Peyer's patch (tissue), 4 donors: Measurements from ENCODE around the gene OASL. TPM values are rescaled to one million over a fixed set of nuclear protein-coding genes. Genes with fewer than 3 reads are reported as not detected.

ENCODE experiments used
- DNase-seq, 3 donors: peaks; one replicate each; pipeline ENCODE4 v3.0.0-alpha.2; 2017 to 2019
- H3K27ac ChIP-seq, 4 donors: fragments of 200-600 bp; sonication (generic); one replicate each; pipeline ENCODE4 v1.5.1; 2016 to 2019
- H3K27me3 ChIP-seq, 2 donors: fragments of 200-600 bp; sonication (generic); one replicate each; pipeline ENCODE4 v1.5.1; 2019
- H3K36me3 ChIP-seq, 3 donors: fragments of 200-600 bp; sonication (generic); one replicate each; pipeline ENCODE4 v1.5.1; 2016 to 2019
- H3K4me1 ChIP-seq, 4 donors: fragments of 200-600 bp; sonication (generic); one replicate each; pipeline ENCODE4 v1.5.1; 2016 to 2019
- H3K4me3 ChIP-seq, 4 donors: fragments of 200-600 bp; sonication (generic); 1 replicate in 3 of 4; 2 replicates in 1 of 4; pipeline ENCODE4 v1.5.1; 2016 to 2019; ENCODE audit warnings: mild to moderate bottlenecking in 1 of 4
- H3K9me3 ChIP-seq, 4 donors: fragments of 200-600 bp; sonication (generic); one replicate each; pipeline ENCODE4 v1.5.1; 2016 to 2019; ENCODE audit warnings: mild to moderate bottlenecking in 1 of 4
- POLR2A ChIP-seq, 2 donors: fragments of 450-650 bp; IDR thresholded peaks; one replicate each; pipeline ENCODE4 v1.5.1; 2017; ENCODE audit warnings: antibody characterized with exemption in 2 of 2, mild to moderate bottlenecking in 2 of 2, moderate library complexity in 2 of 2
- total RNA-seq, 4 donors: library from RNA; depleted of rRNA; stranded (reverse); fragments of >200 nt; gene quantifications; one replicate each; pipeline ENCODE4 v1.1.0, GENCODE V29; 2016
- TF ChIP-seq, protein P1 (sequence below), 6 experiments: fragments of 450-650 bp in 4 of 6; fragments of 200-600 bp in 2 of 6; sonication (generic) in 1 of 6; IDR thresholded peaks; one replicate each; pipeline ENCODE4 v1.5.1; 2017 to 2019; ENCODE audit warnings: antibody characterized with exemption in 6 of 6, mild to moderate bottlenecking in 3 of 6, moderate library complexity in 1 of 6

The OASL gene
- total RNA-seq, 4 donors from 2014 or later, result 0.66 to 1.2 (median 0.94) TPM; not detected in 1

DNA sequence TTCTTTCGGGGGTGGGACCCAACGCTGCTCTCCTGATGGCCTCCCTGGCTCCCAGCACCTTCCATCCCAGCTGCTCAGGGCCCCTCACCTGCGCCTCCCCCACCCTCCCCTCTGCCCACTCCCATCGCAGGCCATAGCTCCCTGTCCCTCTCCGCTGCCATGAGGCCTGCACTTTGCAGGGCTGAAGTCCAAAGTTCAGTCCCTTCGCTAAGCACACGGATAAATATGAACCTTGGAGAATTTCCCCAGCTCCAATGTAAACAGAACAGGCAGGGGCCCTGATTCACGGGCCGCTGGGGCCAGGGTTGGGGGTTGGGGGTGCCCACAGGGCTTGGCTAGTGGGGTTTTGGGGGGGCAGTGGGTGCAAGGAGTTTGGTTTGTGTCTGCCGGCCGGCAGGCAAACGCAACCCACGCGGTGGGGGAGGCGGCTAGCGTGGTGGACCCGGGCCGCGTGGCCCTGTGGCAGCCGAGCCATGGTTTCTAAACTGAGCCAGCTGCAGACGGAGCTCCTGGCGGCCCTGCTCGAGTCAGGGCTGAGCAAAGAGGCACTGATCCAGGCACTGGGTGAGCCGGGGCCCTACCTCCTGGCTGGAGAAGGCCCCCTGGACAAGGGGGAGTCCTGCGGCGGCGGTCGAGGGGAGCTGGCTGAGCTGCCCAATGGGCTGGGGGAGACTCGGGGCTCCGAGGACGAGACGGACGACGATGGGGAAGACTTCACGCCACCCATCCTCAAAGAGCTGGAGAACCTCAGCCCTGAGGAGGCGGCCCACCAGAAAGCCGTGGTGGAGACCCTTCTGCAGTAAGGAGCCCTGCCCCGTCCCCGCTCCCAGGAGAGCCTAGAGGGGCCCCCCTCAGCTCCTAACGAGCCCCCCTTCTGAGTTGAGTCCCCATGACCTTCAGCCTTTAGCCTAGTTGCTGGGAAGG, 60.5 kb downstream of the OASL start, which contains the start of gene HNF1A:
HNF1A (plus strand) TSS at position 248 of the 924 bp plus-strand sequence; CDS start at position 474, 226 bp downstream.
- DNase-seq, result peak in 2 of 3 donors; percentile 79 to 80
- Histone ChIP-seq H3K27ac (peak within 1 kb of the TSS in 3 of 4 donors; percentile 72 to 95 (median 86)), H3K36me3 (peaks cover 0 to 7% (median 0%) of the 10 kb centered on the region in 3 donors), H3K4me3 (peak within 1 kb of the TSS in 3 of 4 donors; percentile 29 to 72 (median 57)), H3K27me3 (no peaks in the 10 kb centered on the region), H3K9me3 (no peaks in the 10 kb centered on the region), H3K4me1 (peaks cover 0 to 26% (median 0%) of the 10 kb centered on the region in 4 donors)
- TF ChIP-seq POLR2A (IDR thresholded peaks at IDR 0.05), result peak; percentile 32 to 47
- TF ChIP-seq, protein P1, sequence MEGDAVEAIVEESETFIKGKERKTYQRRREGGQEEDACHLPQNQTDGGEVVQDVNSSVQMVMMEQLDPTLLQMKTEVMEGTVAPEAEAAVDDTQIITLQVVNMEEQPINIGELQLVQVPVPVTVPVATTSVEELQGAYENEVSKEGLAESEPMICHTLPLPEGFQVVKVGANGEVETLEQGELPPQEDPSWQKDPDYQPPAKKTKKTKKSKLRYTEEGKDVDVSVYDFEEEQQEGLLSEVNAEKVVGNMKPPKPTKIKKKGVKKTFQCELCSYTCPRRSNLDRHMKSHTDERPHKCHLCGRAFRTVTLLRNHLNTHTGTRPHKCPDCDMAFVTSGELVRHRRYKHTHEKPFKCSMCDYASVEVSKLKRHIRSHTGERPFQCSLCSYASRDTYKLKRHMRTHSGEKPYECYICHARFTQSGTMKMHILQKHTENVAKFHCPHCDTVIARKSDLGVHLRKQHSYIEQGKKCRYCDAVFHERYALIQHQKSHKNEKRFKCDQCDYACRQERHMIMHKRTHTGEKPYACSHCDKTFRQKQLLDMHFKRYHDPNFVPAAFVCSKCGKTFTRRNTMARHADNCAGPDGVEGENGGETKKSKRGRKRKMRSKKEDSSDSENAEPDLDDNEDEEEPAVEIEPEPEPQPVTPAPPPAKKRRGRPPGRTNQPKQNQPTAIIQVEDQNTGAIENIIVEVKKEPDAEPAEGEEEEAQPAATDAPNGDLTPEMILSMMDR (IDR thresholded peaks at IDR 0.05), result no peak

DNA sequence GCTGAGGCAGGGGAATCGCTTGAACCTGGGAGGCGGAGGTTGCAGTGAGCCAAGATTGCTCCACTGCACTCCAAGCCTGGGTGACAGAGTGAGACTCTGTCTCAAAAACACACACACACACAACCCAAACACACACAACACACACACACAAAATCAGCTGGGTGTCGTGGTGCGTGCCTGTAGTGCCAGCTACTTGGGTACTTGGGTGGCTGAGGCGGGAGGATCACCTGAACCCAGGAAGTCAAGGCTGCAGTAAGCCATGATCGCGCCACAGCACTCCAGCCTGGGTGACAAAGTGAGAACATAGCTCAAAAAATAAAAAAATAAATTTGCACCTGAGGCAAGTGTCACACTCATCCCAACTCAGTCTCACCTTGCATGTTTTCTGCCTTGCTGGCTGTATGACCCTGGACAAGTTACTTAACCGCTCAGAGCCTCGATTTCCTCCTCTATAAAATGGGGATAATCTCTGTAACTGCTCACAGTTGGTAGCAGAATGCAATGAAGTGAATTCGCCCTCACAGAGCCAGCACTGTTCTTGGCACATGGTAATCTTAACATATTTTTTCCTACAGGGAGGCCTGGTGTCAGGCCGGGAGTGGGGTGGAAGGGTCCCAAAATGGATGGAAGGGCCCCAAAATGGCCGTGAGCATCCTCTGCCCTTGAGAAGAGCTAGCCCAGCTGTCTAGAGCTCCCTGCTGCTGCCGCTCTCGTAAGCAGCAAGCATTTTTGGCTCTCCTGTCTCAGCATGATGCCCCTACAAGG, 61.3 kb downstream of the OASL start:
- Histone ChIP-seq H3K4me1 (peaks cover 0 to 19% (median 0%) of the 10 kb centered on the region in 4 donors), H3K36me3 (peaks cover 0 to 12% (median 0%) of the 10 kb centered on the region in 3 donors), H3K27me3 (no peaks in the 10 kb centered on the region), H3K9me3 (no peaks in the 10 kb centered on the region), H3K4me3 (peak overlapping the region in 3 of 4 donors; percentile 26 to 72 (median 57)), H3K27ac (peak overlapping the region in 3 of 4 donors; percentile 62 to 95 (median 86))
- DNase-seq, result no peak
- TF ChIP-seq, protein P1 (IDR thresholded peaks at IDR 0.05), result no peak
- no peak for TF ChIP-seq POLR2A (IDR thresholded peaks at IDR 0.05)

DNA sequence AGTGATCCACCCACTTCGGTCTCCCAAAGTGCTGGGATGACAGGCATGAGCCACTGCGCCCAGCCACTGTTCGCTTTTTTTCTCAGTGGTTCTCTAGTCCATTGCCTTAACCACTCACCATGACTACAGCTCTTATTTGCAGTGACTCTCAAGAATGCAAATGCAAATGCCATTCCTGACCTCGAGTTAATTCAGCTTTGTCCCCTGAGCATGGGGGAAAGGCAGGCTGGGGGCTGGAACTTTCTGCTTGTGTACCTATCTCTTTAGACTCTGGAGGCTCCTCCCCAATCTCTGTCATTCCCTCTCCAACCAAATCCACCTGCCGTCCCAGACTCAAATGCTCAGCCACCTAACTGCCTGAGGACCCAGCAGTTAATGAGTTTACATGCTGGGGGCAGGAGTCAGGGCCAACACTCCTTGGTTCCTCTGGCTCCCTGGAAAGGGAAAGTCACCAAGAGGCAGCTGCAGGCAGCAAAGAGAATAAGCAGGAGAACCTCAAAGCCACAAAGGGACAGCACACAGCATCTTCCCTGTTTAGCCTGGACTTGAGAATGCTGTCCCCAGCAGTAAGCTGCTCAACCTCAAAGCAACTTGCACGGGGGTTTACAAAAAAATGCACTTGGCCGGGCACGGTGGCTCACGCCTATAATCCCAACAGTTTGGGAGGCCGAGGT, 66.0 kb downstream of the OASL start:
- TF ChIP-seq, protein P1 (IDR thresholded peaks at IDR 0.05), result no peak
- TF ChIP-seq POLR2A (IDR thresholded peaks at IDR 0.05), result no peak
- H3K27ac ChIP-seq, result no peak overlapping the region
- DNase-seq, result no peak
- H3K36me3 ChIP-seq, result peaks cover 0 to 30% (median 0%) of the 10 kb centered on the region in 3 donors
- H3K4me1 ChIP-seq, result peaks cover 0 to 6% (median 0%) of the 10 kb centered on the region in 4 donors
- no peaks in the 10 kb centered on the region for H3K9me3 ChIP-seq
- no peak overlapping the region for H3K4me3 ChIP-seq
- no peaks in the 10 kb centered on the region for H3K27me3 ChIP-seq

DNA sequence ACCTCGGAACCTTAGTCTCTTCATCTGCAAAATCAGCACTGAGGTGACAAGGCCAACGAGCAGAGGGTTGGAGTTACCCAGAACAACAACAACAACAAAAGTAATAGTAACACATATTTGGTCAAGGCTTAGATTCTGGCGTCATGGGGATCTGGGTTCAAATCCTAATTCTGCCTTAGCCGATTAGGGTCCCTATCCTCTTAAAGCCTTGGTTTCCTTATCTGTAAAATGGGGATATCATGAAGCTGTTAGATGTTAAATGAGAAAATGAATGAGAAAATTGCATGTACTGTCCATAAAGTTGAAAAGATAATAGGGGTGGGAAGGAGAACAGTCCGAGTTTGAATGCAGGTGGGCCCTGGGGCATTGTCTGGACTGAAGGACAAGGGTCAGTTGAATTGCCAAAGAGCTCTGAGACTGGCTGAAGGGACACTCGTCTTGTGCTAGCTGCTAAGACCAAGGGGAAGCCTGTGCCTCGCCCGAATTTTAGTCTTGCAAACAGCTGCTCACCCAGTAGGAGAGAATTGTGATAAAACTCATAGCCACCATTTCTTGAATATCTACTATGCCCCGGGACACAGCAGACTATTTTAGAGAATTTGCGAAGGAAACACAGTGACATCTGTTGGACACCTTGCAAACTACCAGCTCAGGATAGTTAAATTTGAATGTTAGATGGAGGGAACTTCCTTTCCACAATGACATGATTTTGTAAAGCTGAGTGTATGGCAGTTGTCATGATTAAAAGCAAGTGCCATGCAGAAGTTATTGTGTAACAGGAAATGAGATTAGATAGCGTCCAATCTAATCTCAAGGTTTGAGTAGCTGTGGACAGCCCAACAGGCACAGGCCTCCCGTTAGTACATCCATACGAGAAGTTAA, 67.5 kb downstream of the OASL start:
- DNase-seq, result no peak
- Histone ChIP-seq H3K36me3 (peaks cover 0 to 30% (median 0%) of the 10 kb centered on the region in 3 donors), H3K9me3 (no peaks in the 10 kb centered on the region), H3K4me1 (no peaks in the 10 kb centered on the region), H3K27me3 (no peaks in the 10 kb centered on the region), H3K27ac (peak overlapping the region in 1 of 4 donors; percentile 44), H3K4me3 (no peak overlapping the region)
- TF ChIP-seq, protein P1 (IDR thresholded peaks at IDR 0.05), result peak; percentile 36 to 84 (median 75)
- no peak for TF ChIP-seq POLR2A (IDR thresholded peaks at IDR 0.05)
